GM12878 (cell line): ENCODE measurements around the gene MCFD2. TPM values are rescaled to one million over a fixed set of nuclear protein-coding genes. Genes with fewer than 3 reads are reported as not detected.

Source experiments
- ATAC-seq: fragments of 200-7000 bp; cut with Tn5 transposase; 3 replicates; pipeline ENCODE4 v1.9.1; 2020; ENCODE audit warnings: mild to moderate bottlenecking, moderate library complexity
- BruUV-seq: library from RNA; stranded (reverse); fragments of 400-500 nt; replicated peaks from 2 replicates; lab custom pipeline; 2021; lab: Mats Ljungman, UMichigan
- CTCF ChIA-PET: fragments of 300-600 bp; sonication (Branson Sonifier 250); formaldehyde crosslinking; extraction: SDS; loops from one replicate; lab custom pipeline; 2021; ENCODE audit warnings: inconsistent platforms; lab: Yijun Ruan, JAX
- POLR2A ChIA-PET: fragments of 350-600 bp; formaldehyde crosslinking; extraction: SDS; loops from one replicate; lab custom pipeline; 2021; ENCODE audit warnings: inconsistent platforms; lab: Charles Lee
- RAD21 ChIA-PET: fragments of 300-600 bp; sonication (Branson Sonifier 250); formaldehyde crosslinking; loops from one replicate; lab custom pipeline; 2023; ENCODE audit warnings: antibody characterized with exemption; ENCODE audit not compliant: unreplicated experiment; lab: Charles Lee
- SMC1A ChIA-PET: fragments of 300-600 bp; sonication (Branson Sonifier 250); formaldehyde crosslinking; loops from one replicate; lab custom pipeline; 2023; ENCODE audit not compliant: unreplicated experiment, uncharacterized antibody; lab: Charles Lee
- DNase-seq: peaks from one replicate; pipeline ENCODE4 v3.0.0-alpha.2; 2011; ENCODE audit warnings: low read depth, low spot score
- FAIRE-seq: peaks from 3 replicates; lab custom pipeline; 2011; peaks lifted over from hg19 to GRCh38; lab: Jason Lieb, UNC
- H2AFZ ChIP-seq: 2 replicates; pipeline ENCODE4 v1.6.0; 2011; ENCODE audit warnings: low read depth, low read length, control low read depth; ENCODE audit not compliant: control insufficient read depth
- H3K27ac ChIP-seq: 2 replicates; pipeline ENCODE4 v1.5.1; 2011; ENCODE audit warnings: control low read depth; ENCODE audit not compliant: control insufficient read depth, insufficient read depth
- H3K27me3 ChIP-seq, 2 experiments: replicated peaks in 1 of 2; 2 replicates each; pipeline versions ENCODE4 v1.6.0 to v1.6.1; 2011; ENCODE audit warnings: low read length in 1 of 2; ENCODE audit not compliant: control insufficient read depth in 2 of 2, insufficient read depth in 2 of 2
- H3K36me3 ChIP-seq, 2 experiments: 2 replicates each; pipeline ENCODE4 v1.5.1; 2011; ENCODE audit warnings: low read length in 1 of 2; ENCODE audit not compliant: control insufficient read depth in 2 of 2, insufficient read depth in 2 of 2
- H3K4me1 ChIP-seq: 2 replicates; pipeline ENCODE4 v1.6.1; 2011; ENCODE audit warnings: mild to moderate bottlenecking, low read length, moderate library complexity, mixed read lengths; ENCODE audit not compliant: control insufficient read depth, insufficient read depth
- H3K4me2 ChIP-seq: 2 replicates; pipeline ENCODE4 v1.6.0; 2011; ENCODE audit warnings: control low read depth; ENCODE audit not compliant: control insufficient read depth, insufficient read depth
- H3K4me3 ChIP-seq: fragments of 200-600 bp; sonication (generic); 2 replicates; pipeline ENCODE4 v1.5.1; 2016
- H3K79me2 ChIP-seq: 2 replicates; pipeline ENCODE4 v1.6.0; 2011; ENCODE audit warnings: low read length; ENCODE audit not compliant: control insufficient read depth, insufficient read depth
- H3K9ac ChIP-seq: 2 replicates; pipeline ENCODE4 v1.8.0; 2011; ENCODE audit warnings: low read length, control low read depth, mixed read lengths; ENCODE audit not compliant: control insufficient read depth, insufficient read depth
- H3K9me3 ChIP-seq: replicated peaks from 3 replicates; pipeline ENCODE4 v1.5.1; 2011; ENCODE audit warnings: mild to moderate bottlenecking, low read length; ENCODE audit not compliant: control insufficient read depth, insufficient read depth
- H4K20me1 ChIP-seq: 2 replicates; pipeline ENCODE4 v1.6.0; 2011; ENCODE audit not compliant: control insufficient read depth, insufficient read depth
- DPF2 ChIP-seq: fragments of 450-650 bp; IDR thresholded peaks from 2 replicates; pipeline ENCODE4 v1.6.1; 2017; ENCODE audit warnings: mild to moderate bottlenecking
- E4F1 ChIP-seq: fragments of 450-650 bp; IDR thresholded peaks from 2 replicates; pipeline ENCODE4 v1.6.1; 2018; ENCODE audit warnings: borderline replicate concordance, mild to moderate bottlenecking; ENCODE audit not compliant: partially characterized antibody
- MYB ChIP-seq: fragments of 150-350 bp; IDR thresholded peaks from 2 replicates; pipeline ENCODE4 v1.6.1; 2014; ENCODE audit warnings: mild to moderate bottlenecking, low read depth, low read length, borderline replicate concordance
- RELA ChIP-seq: fragments of 450-650 bp; IDR thresholded peaks from 2 replicates; pipeline ENCODE4 v1.8.0; 2014; ENCODE audit warnings: borderline replicate concordance; ENCODE audit not compliant: partially characterized antibody
- SREBF2 ChIP-seq: IDR thresholded peaks from 2 replicates; pipeline ENCODE4 v1.6.1; 2012; ENCODE audit warnings: mild to moderate bottlenecking, low read length
- STAT1 ChIP-seq: fragments of 450-650 bp; conservative IDR thresholded peaks from 2 replicates; pipeline ENCODE4 v1.6.1; 2014; ENCODE audit warnings: antibody characterized with exemption, mild to moderate bottlenecking
- WGBS: methylation state at CpG from one replicate; pipeline ENCODE4 v1.1.6; 2016; ENCODE audit warnings: low lambda C conversion rate; ENCODE audit not compliant: insufficient replicate concordance, insufficient coverage; ENCODE audit errors: missing lambda C conversion rate; 5-methylcytosine and 5-hydroxymethylcytosine counted together
- in situ Hi-C: fragments of 300-500 bp; cut with MboI; formaldehyde crosslinking; loops from 9 replicates; pipeline ENCODE4 v1.14.3; 2018; ENCODE audit warnings: mixed read lengths
- intact Hi-C: fragments of 100-400 bp; cut with micrococcal nuclease; formaldehyde crosslinking; loops from one replicate; pipeline ENCODE4 v1.14.2; 2022; ENCODE audit not compliant: unreplicated experiment
- polyA plus RNA-seq, 11 experiments: library from polyadenylated mRNA; depleted of rRNA in 4 of 11; unstranded in 6 of 11; stranded (reverse) in 5 of 11; fragments of >200 nt; fragmentation: Nextera tagmentation in 4 of 11; fragmentation: Illumina TruSeq in 1 of 11; extraction: Ambion mirVana in 4 of 11; extraction: Trizol in 1 of 11; gene quantifications; 1 replicate in 1 of 11; 2 replicates in 10 of 11; pipeline versions ENCODE4 v1.2.1 to v1.2.3, GENCODE V29; 2011 to 2016; ENCODE audit warnings: inconsistent platforms in 2 of 11, missing spikeins in 2 of 11, low read depth in 1 of 11
- total RNA-seq, 4 experiments: library from RNA; depleted of rRNA in 3 of 4; stranded (reverse); fragments of >200 nt in 3 of 4; fragmentation: Illumina TruSeq in 1 of 4; extraction: Trizol in 1 of 4; gene quantifications; 2 replicates each; pipeline versions ENCODE4 v1.2.1 to v1.2.3, GENCODE V29; 2013 to 2021
- TF ChIP-seq, protein P1 (sequence below): fragments of 450-650 bp; formaldehyde crosslinking; IDR thresholded peaks from 2 replicates; pipeline ENCODE4 v1.5.0; 2022; ENCODE audit warnings: mild to moderate bottlenecking, missing genetic modification characterization
- TF ChIP-seq, protein P2 (sequence below): fragments of 450-650 bp; IDR thresholded peaks from 2 replicates; pipeline ENCODE4 v1.6.1; 2014; ENCODE audit warnings: mild to moderate bottlenecking

The MCFD2 gene
- total and polyA plus RNA-seq, 10 of the 15 experiments (the other 5 are each of a cell fraction or from before 2014, with no cell fraction given), result 35.0 to 57.3 (median 40.3) TPM

GRCh38 chr2:46861916-46862315, 53.7 kb downstream of the MCFD2 start:
- no peak for FAIRE-seq
- BruUV-seq, result no TSS peak

More at GRCh38 chr2:46861916-46862315, 53.7 kb downstream of the MCFD2 start:
- Histone ChIP-seq H3K9me3 (peaks cover 4% of the 10 kb centered on the region; the same call in 1 of the 3 replicates), H3K27me3 (peaks cover 4% of the 10 kb centered on the region in 2 experiments; a peak in 3 of 4 replicates), H3K4me3 (no peak overlapping the region), H3K4me2 (no peak overlapping the region), H3K27ac (no peak overlapping the region), H2AFZ (no peak overlapping the region), H3K4me1 (no peaks in the 10 kb centered on the region), H3K79me2 (no peaks in the 10 kb centered on the region), H3K36me3 (no peaks in the 10 kb centered on the region), H4K20me1 (no peaks in the 10 kb centered on the region; the same call in 1 of the 2 replicates), H3K9ac (no peak overlapping the region)
- ChIA-PET POLR2A (no interaction called here), SMC1A (interaction anchor here (0.7 kb wide), 1 partner anchor 107 kb away, joined by 4 read pairs; no protein-coding TSS in a partner anchor), RAD21 (no interaction called here), CTCF (interaction anchor here (0.6 to 1.5 kb wide), 4 partner anchors 10 to 699 kb away, joined by 3 to 5 read pairs (median 3); no protein-coding TSS in a partner anchor)
- DNase-seq (no peak), ATAC-seq (no peak)
- 4% methylated on average over 6 of the region's 6 CpGs for WGBS
- TF ChIP-seq, protein P1, sequence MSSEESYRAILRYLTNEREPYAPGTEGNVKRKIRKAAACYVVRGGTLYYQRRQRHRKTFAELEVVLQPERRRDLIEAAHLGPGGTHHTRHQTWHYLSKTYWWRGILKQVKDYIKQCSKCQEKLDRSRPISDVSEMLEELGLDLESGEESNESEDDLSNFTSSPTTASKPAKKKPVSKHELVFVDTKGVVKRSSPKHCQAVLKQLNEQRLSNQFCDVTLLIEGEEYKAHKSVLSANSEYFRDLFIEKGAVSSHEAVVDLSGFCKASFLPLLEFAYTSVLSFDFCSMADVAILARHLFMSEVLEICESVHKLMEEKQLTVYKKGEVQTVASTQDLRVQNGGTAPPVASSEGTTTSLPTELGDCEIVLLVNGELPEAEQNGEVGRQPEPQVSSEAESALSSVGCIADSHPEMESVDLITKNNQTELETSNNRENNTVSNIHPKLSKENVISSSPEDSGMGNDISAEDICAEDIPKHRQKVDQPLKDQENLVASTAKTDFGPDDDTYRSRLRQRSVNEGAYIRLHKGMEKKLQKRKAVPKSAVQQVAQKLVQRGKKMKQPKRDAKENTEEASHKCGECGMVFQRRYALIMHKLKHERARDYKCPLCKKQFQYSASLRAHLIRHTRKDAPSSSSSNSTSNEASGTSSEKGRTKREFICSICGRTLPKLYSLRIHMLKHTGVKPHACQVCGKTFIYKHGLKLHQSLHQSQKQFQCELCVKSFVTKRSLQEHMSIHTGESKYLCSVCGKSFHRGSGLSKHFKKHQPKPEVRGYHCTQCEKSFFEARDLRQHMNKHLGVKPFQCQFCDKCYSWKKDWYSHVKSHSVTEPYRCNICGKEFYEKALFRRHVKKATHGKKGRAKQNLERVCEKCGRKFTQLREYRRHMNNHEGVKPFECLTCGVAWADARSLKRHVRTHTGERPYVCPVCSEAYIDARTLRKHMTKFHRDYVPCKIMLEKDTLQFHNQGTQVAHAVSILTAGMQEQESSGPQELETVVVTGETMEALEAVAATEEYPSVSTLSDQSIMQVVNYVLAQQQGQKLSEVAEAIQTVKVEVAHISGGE, result no peak
- TF ChIP-seq, protein P2, sequence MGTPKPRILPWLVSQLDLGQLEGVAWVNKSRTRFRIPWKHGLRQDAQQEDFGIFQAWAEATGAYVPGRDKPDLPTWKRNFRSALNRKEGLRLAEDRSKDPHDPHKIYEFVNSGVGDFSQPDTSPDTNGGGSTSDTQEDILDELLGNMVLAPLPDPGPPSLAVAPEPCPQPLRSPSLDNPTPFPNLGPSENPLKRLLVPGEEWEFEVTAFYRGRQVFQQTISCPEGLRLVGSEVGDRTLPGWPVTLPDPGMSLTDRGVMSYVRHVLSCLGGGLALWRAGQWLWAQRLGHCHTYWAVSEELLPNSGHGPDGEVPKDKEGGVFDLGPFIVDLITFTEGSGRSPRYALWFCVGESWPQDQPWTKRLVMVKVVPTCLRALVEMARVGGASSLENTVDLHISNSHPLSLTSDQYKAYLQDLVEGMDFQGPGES, result no peak
- no peak for TF ChIP-seq RELA
- TF ChIP-seq STAT1, result no peak
- no peak for TF ChIP-seq MYB
- no peak for TF ChIP-seq E4F1
- TF ChIP-seq SREBF2, result no peak
- no peak for TF ChIP-seq DPF2
- intact Hi-C loops (no loop called here), in situ Hi-C loops (no loop called here)
